CD4-positive, alpha-beta T cell (primary cell): ENCODE results near the gene CNBP. TPM values are rescaled to one million over a fixed set of nuclear protein-coding genes. Genes with fewer than 3 reads are reported as not detected.
"Not testable (repeated sequence)": the region's sequence is repeated elsewhere in the genome, so short reads cannot be mapped to it uniquely, and the experiment has no call there.

Experiments
- ATAC-seq: fragments of 200-7000 bp; cut with Tn5 transposase; one replicate; pipeline ENCODE4 v1.10.0; 2022; ENCODE audit warnings: mild to moderate bottlenecking; ENCODE audit not compliant: poor library complexity
- CTCF ChIA-PET: fragments of 350-600 bp; sonication (Branson Sonifier 250); formaldehyde crosslinking; loops from one replicate; lab custom pipeline; 2021; ENCODE audit warnings: antibody characterized with exemption, inconsistent platforms; lab: Charles Lee
- POLR2A ChIA-PET: fragments of 350-600 bp; sonication (Branson Sonifier 250); formaldehyde crosslinking; loops from one replicate; lab custom pipeline; 2021; ENCODE audit warnings: antibody characterized with exemption, inconsistent platforms; lab: Charles Lee
- DNase-seq, 14 experiments: peaks; one replicate each; pipeline ENCODE4 v3.0.0-alpha.2; 2013 to 2020; ENCODE audit warnings: mixed read lengths in 2 of 14
- H3K27ac ChIP-seq, 2 donors: one replicate each; pipeline versions ENCODE4 v1.5.1 to v1.7.0; 2013; ENCODE audit warnings: low read length in 2 of 2, low read depth in 1 of 2, mild to moderate bottlenecking in 1 of 2
- H3K27me3 ChIP-seq, 2 experiments: 1 replicate in 1 of 2; 2 replicates in 1 of 2; pipeline versions ENCODE4 v1.6.1 to v1.7.0; 2013; ENCODE audit warnings: low read length in 2 of 2, control low read depth in 1 of 2, mild to moderate bottlenecking in 1 of 2, moderate library complexity in 1 of 2; ENCODE audit not compliant: insufficient read depth in 2 of 2, control insufficient read depth in 1 of 2
- H3K36me3 ChIP-seq: one replicate; pipeline ENCODE4 v1.6.1; 2013; ENCODE audit warnings: low read length, control low read depth; ENCODE audit not compliant: insufficient read depth
- H3K4me1 ChIP-seq: one replicate; pipeline ENCODE4 v1.6.1; 2013; ENCODE audit warnings: low read length, control low read depth; ENCODE audit not compliant: insufficient read depth
- H3K4me3 ChIP-seq: one replicate; pipeline ENCODE4 v1.5.1; 2013; ENCODE audit warnings: mild to moderate bottlenecking, low read length, moderate library complexity
- H3K9me3 ChIP-seq, 2 experiments: 1 replicate in 1 of 2; 2 replicates in 1 of 2; pipeline versions ENCODE4 v1.6.1 to v1.7.0; 2013; ENCODE audit warnings: low read length in 2 of 2, mild to moderate bottlenecking in 2 of 2, control low read depth in 1 of 2, moderate library complexity in 1 of 2; ENCODE audit not compliant: control insufficient read depth in 1 of 2, insufficient read depth in 1 of 2
- H3K27ac Mint-ChIP-seq: one replicate; pipeline ENCODE4 v1.8.0; 2020; ENCODE audit warnings: mixed read lengths
- H3K27me3 Mint-ChIP-seq: one replicate; pipeline ENCODE4 v1.8.0; 2021; ENCODE audit warnings: mixed read lengths
- H3K36me3 Mint-ChIP-seq: one replicate; pipeline ENCODE4 v1.8.0; 2021; ENCODE audit warnings: low read depth, mixed read lengths
- H3K4me1 Mint-ChIP-seq: one replicate; pipeline ENCODE4 v1.8.0; 2021; ENCODE audit warnings: low read depth, mixed read lengths
- H3K4me3 Mint-ChIP-seq: one replicate; pipeline ENCODE4 v1.8.0; 2020; ENCODE audit warnings: mild to moderate bottlenecking, mixed read lengths
- H3K9me3 Mint-ChIP-seq: one replicate; pipeline ENCODE4 v1.8.0; 2020; ENCODE audit warnings: mixed read lengths
- CTCF ChIP-seq: fragments of 200-600 bp; IDR thresholded peaks from one replicate; pipeline ENCODE4 v1.8.0; 2022; ENCODE audit warnings: antibody characterized with exemption, mild to moderate bottlenecking
- intact Hi-C, 2 experiments: fragments of 100-400 bp; cut with DNase I in 1 of 2; cut with micrococcal nuclease in 1 of 2; formaldehyde crosslinking; loops; one replicate each; pipeline versions ENCODE4 v1.15.1 to v1.9.0; 2023 to 2025; cut with DNase I, micrococcal nuclease
- total RNA-seq, 174 experiments: library from RNA in 2 of 174; stranded (reverse) in 2 of 174; gene quantifications; one replicate each; pipeline ENCODE4 v1.2.3 and lab custom pipeline; 2021 to 2026

The CNBP gene
- total RNA-seq, 2 experiments from 2014 or later = 260 to 267 TPM

DNA sequence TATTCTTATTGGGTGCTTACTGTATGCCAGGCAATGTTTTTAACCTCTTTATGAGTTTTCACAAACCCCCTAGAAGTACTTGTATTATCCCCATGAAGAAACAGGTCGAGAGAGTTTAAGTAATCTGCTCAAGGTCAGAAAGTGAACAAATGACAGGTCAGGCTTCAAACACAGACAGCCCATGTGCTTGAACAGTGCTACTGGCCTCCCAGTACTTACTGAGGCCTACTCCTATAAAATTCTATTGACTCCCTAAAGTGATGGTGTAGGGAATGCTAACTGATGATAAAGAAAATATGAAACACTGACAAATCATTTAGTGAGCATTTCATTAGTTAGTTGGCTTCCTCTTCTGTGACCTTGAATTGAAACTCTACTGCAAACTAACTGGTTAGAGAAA is 4.2 kb upstream of the CNBP start:
- Histone ChIP-seq H3K9me3 (no peaks in the 10 kb centered on the region), H3K36me3 (no peaks in the 10 kb centered on the region), H3K4me1 (peaks cover 14% of the 10 kb centered on the region), H3K27ac (no peak overlapping the region), H3K27me3 (no peaks in the 10 kb centered on the region), H3K4me3 (no peak overlapping the region)
- H3K27ac Mint-ChIP-seq = no peak overlapping the region
- no peaks in the 10 kb centered on the region for H3K27me3 Mint-ChIP-seq
- no peak for TF ChIP-seq CTCF
- peaks cover 17% of the 10 kb centered on the region for H3K36me3 Mint-ChIP-seq
- ATAC-seq (no peak), DNase-seq (no peak)
- H3K4me3 Mint-ChIP-seq = no peak overlapping the region
- CTCF ChIA-PET = no interaction called here
- POLR2A ChIA-PET = interaction anchor here (0.7 kb wide), 1 partner anchor 129 kb away, joined by 3 read pairs; no protein-coding TSS in a partner anchor
- intact Hi-C loops = loop anchor here in 1 of 2 experiments (10.0 kb wide), 2 partner anchors 127 to 707 kb away; partner anchors contain the start of gene TMCC1
- H3K9me3 Mint-ChIP-seq = no peaks in the 10 kb centered on the region
- peaks cover 13% of the 10 kb centered on the region for H3K4me1 Mint-ChIP-seq

DNA sequence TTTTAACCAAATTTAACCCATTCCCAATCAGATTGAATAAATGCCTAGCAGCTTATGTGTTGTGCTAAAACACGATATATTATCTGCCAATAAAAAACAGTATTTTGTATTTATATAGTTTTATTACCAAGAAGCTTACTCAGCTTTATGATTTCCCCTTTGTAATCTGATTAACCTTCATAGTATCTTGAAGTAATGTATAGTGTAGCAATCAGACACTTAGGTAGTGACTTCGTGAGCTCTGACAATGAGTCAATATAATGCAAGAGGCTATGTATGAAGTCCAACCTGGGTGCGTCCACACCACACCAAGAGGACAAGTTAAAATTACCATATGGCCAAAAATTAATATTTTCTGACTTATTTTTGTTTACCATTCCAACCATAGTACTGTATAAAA is 2.1 kb upstream of the CNBP start:
- H3K36me3 ChIP-seq = no peaks in the 10 kb centered on the region
- no peaks in the 10 kb centered on the region for H3K27me3 ChIP-seq
- no peak overlapping the region for H3K4me3 Mint-ChIP-seq
- no peak for ATAC-seq
- no peaks in the 10 kb centered on the region for H3K27me3 Mint-ChIP-seq
- peaks cover 38% of the 10 kb centered on the region for H3K36me3 Mint-ChIP-seq
- no peak overlapping the region for H3K4me3 ChIP-seq
- no peak overlapping the region for H3K27ac ChIP-seq
- DNase-seq = no peak
- H3K9me3 ChIP-seq = no peaks in the 10 kb centered on the region
- ChIA-PET CTCF (interaction anchor here (0.7 to 1.9 kb wide), 3 partner anchors 24 to 170 kb away, joined by 3 to 6 read pairs (median 4); no protein-coding TSS in a partner anchor), POLR2A (interaction anchor here (1.0 to 6.4 kb wide), 2 partner anchors 65 to 568 kb away, joined by 3 to 120 read pairs; partner anchors contain the start of gene RAB43)
- peak overlapping the region; percentile 47 for H3K27ac Mint-ChIP-seq
- peaks cover 20% of the 10 kb centered on the region for H3K4me1 ChIP-seq
- peaks cover 31% of the 10 kb centered on the region for H3K4me1 Mint-ChIP-seq
- no peaks in the 10 kb centered on the region for H3K9me3 Mint-ChIP-seq
- TF ChIP-seq CTCF = no peak
- intact Hi-C loops = loop anchor here in 1 of 2 experiments (2.0 to 10.0 kb wide), 5 partner anchors 63 to 709 kb away; partner anchors contain the start of genes COPG1 and TMCC1

DNA sequence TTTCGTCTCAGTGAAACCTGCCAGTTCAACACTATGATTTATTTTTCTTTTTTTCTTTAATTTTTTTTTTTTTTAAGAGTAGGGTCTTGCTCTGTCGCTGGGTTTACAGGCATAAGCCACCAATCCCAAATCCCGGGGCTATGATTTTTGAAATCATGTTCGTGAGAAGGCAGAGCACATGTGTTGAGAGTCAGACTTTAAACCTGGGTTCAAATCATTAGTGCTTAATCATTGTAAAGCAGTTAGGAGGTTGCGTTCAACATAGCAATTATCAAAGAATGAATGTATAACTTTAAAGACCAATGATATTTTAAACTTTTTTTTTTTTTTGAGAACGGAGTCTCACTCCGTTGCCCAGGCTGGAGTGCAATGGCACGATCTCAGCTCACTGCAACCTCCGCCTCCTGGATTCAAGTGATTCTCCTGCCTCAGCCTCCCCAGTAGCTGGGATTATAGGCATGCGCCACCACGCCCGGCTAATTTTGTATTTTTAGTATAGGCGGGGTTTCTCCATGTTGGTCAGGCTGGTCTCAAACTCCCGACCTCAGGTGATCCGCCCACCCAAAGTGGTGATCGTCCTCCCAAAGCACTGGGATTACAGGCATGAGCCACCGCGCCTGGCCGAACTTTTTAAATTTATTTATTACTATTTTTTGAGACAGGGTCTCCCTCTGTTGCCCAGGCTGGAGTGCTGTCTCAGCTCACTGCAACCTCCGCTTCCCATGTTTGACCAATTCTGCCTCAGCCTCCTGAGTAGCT is 1.3 kb upstream of the CNBP start:
- intact Hi-C loops = loop anchor here (1.0 to 10.0 kb wide), 8 partner anchors 24 to 710 kb away; partner anchors contain the start of genes COPG1 (in 2 of the 2), ACAD9 (in 1 of the 2), ISY1 (in 1 of the 2) and TMCC1 (in 1 of the 2)
- not testable (repeated sequence) for H3K36me3 ChIP-seq, H3K27me3 Mint-ChIP-seq, ATAC-seq, DNase-seq, H3K9me3 Mint-ChIP-seq, H3K27me3 ChIP-seq, H3K9me3 ChIP-seq
- ChIA-PET CTCF (interaction anchor here (1.0 to 1.9 kb wide), 2 partner anchors 23 to 61 kb away, joined by 4 to 6 read pairs; no protein-coding TSS in a partner anchor), POLR2A (interaction anchor here (6.4 kb wide), 1 partner anchor 64 kb away, joined by 120 read pairs; the partner anchor contains the start of gene RAB43)
- Mint-ChIP-seq H3K4me1 (peaks cover 40% of the 10 kb centered on the region), H3K4me3 (peak overlapping the region; percentile 100), H3K27ac (peak overlapping the region; percentile 100), H3K36me3 (peaks cover 46% of the 10 kb centered on the region)
- H3K4me3 ChIP-seq = peak overlapping the region; percentile 68
- peaks cover 26% of the 10 kb centered on the region for H3K4me1 ChIP-seq
- peak overlapping the region in 1 of 2 donors; percentile 91 for H3K27ac ChIP-seq
